Measurements from ENCODE around the gene ETV4. TPM values are rescaled to one million over a fixed set of nuclear protein-coding genes. Genes with fewer than 3 reads are reported as not detected.
A peak's percentile ranks its signal among the peaks of the same experiment; 100 is the strongest.

Gene ETV4
- total and polyA plus RNA-seq, 2 of the 13 experiments (the other 11 are each of a cell fraction or from before 2014, with no cell fraction given) = 128 to 330 TPM

DNA sequence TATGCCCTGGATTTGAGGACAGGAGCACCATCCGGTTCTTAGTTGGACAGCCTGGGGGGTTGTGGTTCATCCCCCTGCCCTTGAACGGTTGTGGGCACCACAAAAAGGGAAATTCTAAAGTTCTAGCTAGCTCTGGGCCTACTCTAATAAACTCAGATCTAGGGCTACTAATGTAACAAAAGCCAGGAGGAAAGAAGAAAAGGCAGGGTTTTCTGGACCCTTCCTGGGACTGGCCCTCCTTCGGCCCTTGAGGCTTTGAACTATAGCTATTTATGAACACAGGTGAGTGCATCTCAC is 15.1 kb downstream of the ETV4 start (continued):
- TF ChIP-seq POLR2G (IDR thresholded peaks at IDR 0.05; ENCODE audit: low read depth, low read length) (peak; percentile 52), ZNF20 (CRISPR knock-in tag; IDR thresholded peaks at IDR 0.05) (0 out of 2 replicates have a peak, but pooled peaks have one; percentile 22), ZNF781 (CRISPR knock-in tag; IDR thresholded peaks at IDR 0.05; ENCODE audit: borderline replicate concordance, not compliant biosample characterization) (peak; percentile 9), ARID2 (CRISPR knock-in tag; IDR thresholded peaks at IDR 0.05; ENCODE audit: borderline replicate concordance) (peak; percentile 7; the same call in 1 of the 2 replicates), ZNF350 (CRISPR knock-in tag; IDR thresholded peaks at IDR 0.05; ENCODE audit: borderline replicate concordance, low read depth) (no peak), DR1 (CRISPR knock-in tag; IDR thresholded peaks at IDR 0.05) (no peak), ADNP (CRISPR knock-in tag; IDR thresholded peaks at IDR 0.05) (no peak), DPF2 (CRISPR knock-in tag; IDR thresholded peaks at IDR 0.05; ENCODE audit: borderline replicate concordance, low read depth) (peak; percentile 7), ZNF3 (CRISPR knock-in tag; IDR thresholded peaks at IDR 0.05) (no peak), CCAR2 (optimal IDR thresholded peaks at IDR 0.05; ENCODE audit: low read depth, low read length) (peak; percentile 12), ZNF607 (CRISPR knock-in tag; IDR thresholded peaks at IDR 0.05; ENCODE audit: borderline replicate concordance) (no peak), MIER2 (CRISPR knock-in tag; IDR thresholded peaks at IDR 0.05) (no peak; the same call in 1 of the 2 replicates), SAP130 (CRISPR knock-in tag; IDR thresholded peaks at IDR 0.05; ENCODE audit: low read depth) (peak; percentile 3), ZSCAN31 (CRISPR knock-in tag; IDR thresholded peaks at IDR 0.05; ENCODE audit: low read depth) (peak; percentile 17; the same call in 1 of the 2 replicates), HNRNPL (IDR thresholded peaks at IDR 0.05; ENCODE audit: low read depth, low read length) (0 out of 2 replicates have a peak, but pooled peaks have one; percentile 53), YEATS2 (CRISPR knock-in tag; IDR thresholded peaks at IDR 0.05; ENCODE audit: borderline replicate concordance) (0 out of 2 replicates have a peak, but pooled peaks have one; percentile 10), ZNF709 (CRISPR knock-in tag; IDR thresholded peaks at IDR 0.05) (peak; percentile 15; the same call in 1 of the 2 replicates), MZF1 (CRISPR knock-in tag; IDR thresholded peaks at IDR 0.05; ENCODE audit: borderline replicate concordance) (0 out of 2 replicates have a peak, but pooled peaks have one; percentile 4), ZNF790 (CRISPR knock-in tag; IDR thresholded peaks at IDR 0.05; ENCODE audit: borderline replicate concordance) (0 out of 2 replicates have a peak, but pooled peaks have one; percentile 17), RBFOX2 (IDR thresholded peaks at IDR 0.05; ENCODE audit: low read depth, low read length) (no peak)
- TF ChIP-seq, protein P1, sequence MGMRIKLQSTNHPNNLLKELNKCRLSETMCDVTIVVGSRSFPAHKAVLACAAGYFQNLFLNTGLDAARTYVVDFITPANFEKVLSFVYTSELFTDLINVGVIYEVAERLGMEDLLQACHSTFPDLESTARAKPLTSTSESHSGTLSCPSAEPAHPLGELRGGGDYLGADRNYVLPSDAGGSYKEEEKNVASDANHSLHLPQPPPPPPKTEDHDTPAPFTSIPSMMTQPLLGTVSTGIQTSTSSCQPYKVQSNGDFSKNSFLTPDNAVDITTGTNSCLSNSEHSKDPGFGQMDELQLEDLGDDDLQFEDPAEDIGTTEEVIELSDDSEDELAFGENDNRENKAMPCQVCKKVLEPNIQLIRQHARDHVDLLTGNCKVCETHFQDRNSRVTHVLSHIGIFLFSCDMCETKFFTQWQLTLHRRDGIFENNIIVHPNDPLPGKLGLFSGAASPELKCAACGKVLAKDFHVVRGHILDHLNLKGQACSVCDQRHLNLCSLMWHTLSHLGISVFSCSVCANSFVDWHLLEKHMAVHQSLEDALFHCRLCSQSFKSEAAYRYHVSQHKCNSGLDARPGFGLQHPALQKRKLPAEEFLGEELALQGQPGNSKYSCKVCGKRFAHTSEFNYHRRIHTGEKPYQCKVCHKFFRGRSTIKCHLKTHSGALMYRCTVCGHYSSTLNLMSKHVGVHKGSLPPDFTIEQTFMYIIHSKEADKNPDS (CRISPR knock-in tag; IDR thresholded peaks at IDR 0.05) = peak; percentile 13; the same call in 1 of the 2 replicates
- TF ChIP-seq, protein P2, sequence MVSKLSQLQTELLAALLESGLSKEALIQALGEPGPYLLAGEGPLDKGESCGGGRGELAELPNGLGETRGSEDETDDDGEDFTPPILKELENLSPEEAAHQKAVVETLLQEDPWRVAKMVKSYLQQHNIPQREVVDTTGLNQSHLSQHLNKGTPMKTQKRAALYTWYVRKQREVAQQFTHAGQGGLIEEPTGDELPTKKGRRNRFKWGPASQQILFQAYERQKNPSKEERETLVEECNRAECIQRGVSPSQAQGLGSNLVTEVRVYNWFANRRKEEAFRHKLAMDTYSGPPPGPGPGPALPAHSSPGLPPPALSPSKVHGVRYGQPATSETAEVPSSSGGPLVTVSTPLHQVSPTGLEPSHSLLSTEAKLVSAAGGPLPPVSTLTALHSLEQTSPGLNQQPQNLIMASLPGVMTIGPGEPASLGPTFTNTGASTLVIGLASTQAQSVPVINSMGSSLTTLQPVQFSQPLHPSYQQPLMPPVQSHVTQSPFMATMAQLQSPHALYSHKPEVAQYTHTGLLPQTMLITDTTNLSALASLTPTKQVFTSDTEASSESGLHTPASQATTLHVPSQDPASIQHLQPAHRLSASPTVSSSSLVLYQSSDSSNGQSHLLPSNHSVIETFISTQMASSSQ (IDR thresholded peaks at IDR 0.05; ENCODE audit: low read depth) = no peak
- TF ChIP-seq, protein P2 (CRISPR knock-in tag; IDR thresholded peaks at IDR 0.05; ENCODE audit: borderline replicate concordance) = peak; percentile 65; the same call in 1 of the 2 replicates
